PFSK-1 (cell line): ENCODE results near the gene DTL.

Experiments
- POLR2AphosphoS5 ChIP-seq: IDR thresholded peaks from 2 replicates; pipeline ENCODE4 v1.6.1; 2012; ENCODE audit warnings: low read depth, mild to moderate bottlenecking, control low read depth, low read length, moderate library complexity
- TF ChIP-seq, protein P1 (sequence below), 2 experiments: IDR thresholded peaks; 2 replicates each; pipeline versions ENCODE4 v1.6.1 to v1.8.0; 2011 to 2012; ENCODE audit warnings: low read depth in 2 of 2, low read length in 2 of 2, control low read depth in 1 of 2, inconsistent platforms in 1 of 2, mild to moderate bottlenecking in 1 of 2, moderate library complexity in 1 of 2; ENCODE audit not compliant: insufficient read depth in 1 of 2

DNA sequence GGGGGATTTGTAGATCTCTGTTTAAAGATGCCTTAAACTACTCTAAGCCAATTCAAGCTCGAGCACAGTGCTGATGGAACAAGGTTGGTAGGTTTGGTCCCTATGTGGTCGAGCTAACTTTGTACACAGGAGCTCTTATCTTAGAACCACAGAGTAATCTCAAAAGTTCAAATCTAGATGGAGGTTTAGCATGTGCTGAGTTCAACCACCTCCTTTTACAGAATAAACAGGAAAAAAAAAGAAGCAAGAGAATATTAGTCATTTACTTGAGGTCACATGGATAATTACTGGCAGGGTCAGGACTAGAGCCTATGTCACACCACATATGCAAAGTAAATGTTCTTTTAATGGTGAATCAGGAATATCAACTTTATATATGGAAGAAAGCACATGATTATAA, 86.2 kb downstream of the DTL start:
- TF ChIP-seq, protein P1, sequence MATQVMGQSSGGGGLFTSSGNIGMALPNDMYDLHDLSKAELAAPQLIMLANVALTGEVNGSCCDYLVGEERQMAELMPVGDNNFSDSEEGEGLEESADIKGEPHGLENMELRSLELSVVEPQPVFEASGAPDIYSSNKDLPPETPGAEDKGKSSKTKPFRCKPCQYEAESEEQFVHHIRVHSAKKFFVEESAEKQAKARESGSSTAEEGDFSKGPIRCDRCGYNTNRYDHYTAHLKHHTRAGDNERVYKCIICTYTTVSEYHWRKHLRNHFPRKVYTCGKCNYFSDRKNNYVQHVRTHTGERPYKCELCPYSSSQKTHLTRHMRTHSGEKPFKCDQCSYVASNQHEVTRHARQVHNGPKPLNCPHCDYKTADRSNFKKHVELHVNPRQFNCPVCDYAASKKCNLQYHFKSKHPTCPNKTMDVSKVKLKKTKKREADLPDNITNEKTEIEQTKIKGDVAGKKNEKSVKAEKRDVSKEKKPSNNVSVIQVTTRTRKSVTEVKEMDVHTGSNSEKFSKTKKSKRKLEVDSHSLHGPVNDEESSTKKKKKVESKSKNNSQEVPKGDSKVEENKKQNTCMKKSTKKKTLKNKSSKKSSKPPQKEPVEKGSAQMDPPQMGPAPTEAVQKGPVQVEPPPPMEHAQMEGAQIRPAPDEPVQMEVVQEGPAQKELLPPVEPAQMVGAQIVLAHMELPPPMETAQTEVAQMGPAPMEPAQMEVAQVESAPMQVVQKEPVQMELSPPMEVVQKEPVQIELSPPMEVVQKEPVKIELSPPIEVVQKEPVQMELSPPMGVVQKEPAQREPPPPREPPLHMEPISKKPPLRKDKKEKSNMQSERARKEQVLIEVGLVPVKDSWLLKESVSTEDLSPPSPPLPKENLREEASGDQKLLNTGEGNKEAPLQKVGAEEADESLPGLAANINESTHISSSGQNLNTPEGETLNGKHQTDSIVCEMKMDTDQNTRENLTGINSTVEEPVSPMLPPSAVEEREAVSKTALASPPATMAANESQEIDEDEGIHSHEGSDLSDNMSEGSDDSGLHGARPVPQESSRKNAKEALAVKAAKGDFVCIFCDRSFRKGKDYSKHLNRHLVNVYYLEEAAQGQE (IDR thresholded peaks at IDR 0.05; ENCODE audit: insufficient read depth in 1 of 2, low read depth in 2 of 2, low read length in 2 of 2): no peak
- no peak for TF ChIP-seq POLR2AphosphoS5
